GM18867 (cell line): Measurements from ENCODE around the gene WWC1.
"Not testable (repeated sequence)": the region's sequence is repeated elsewhere in the genome, so short reads cannot be mapped to it uniquely, and the experiment has no call there.

Experiments used
- ATAC-seq: cut with Tn5 transposase; IDR thresholded peaks from one replicate; pipeline ENCODE4 v1.9.1; 2021; ENCODE audit warnings: mild to moderate bottlenecking, moderate library complexity; ENCODE audit not compliant: unreplicated experiment

The WWC1 gene

GRCh38 chr5:168434001-168434400 is 142.6 kb downstream of the WWC1 start:
- no peak for ATAC-seq

- ATAC-seq: no peak
These were observed 143.4 kb downstream of the WWC1 start for GRCh38 chr5:168434746-168435321.

- not testable (repeated sequence) for ATAC-seq
These were observed 143.9 kb downstream of the WWC1 start for GRCh38 chr5:168435340-168435739.

GRCh38 chr5:168438349-168438748 is 146.9 kb downstream of the WWC1 start:
- no peak for ATAC-seq

- no peak for ATAC-seq
These were observed 152.1 kb downstream of the WWC1 start for GRCh38 chr5:168443533-168443932.

GRCh38 chr5:168443950-168444700 is 152.7 kb downstream of the WWC1 start:
- ATAC-seq: no peak

GRCh38 chr5:168446983-168447619 is 155.7 kb downstream of the WWC1 start:
- ATAC-seq: no peak

GRCh38 chr5:168447808-168448207 is 156.4 kb downstream of the WWC1 start:
- ATAC-seq: no peak

GRCh38 chr5:168449166-168449565 is 157.7 kb downstream of the WWC1 start:
- no peak for ATAC-seq

GRCh38 chr5:168451565-168451964 is 160.1 kb downstream of the WWC1 start:
- no peak for ATAC-seq

- ATAC-seq: no peak
These were observed 163.8 kb downstream of the WWC1 start for GRCh38 chr5:168455201-168455600.

GRCh38 chr5:168457542-168457941 is 166.1 kb downstream of the WWC1 start:
- ATAC-seq: no peak

GRCh38 chr5:168460606-168461005 is 169.2 kb downstream of the WWC1 start:
- no peak for ATAC-seq

- no peak for ATAC-seq
These were observed 171.6 kb downstream of the WWC1 start for GRCh38 chr5:168463081-168463480.

GRCh38 chr5:168464214-168464613 is 172.8 kb downstream of the WWC1 start:
- no peak for ATAC-seq

- ATAC-seq: no peak
These were observed 173.2 kb downstream of the WWC1 start for GRCh38 chr5:168464641-168465040.

GRCh38 chr5:168467755-168468330 is 176.4 kb downstream of the WWC1 start:
- no peak for ATAC-seq

- no peak for ATAC-seq
These were observed 177.4 kb downstream of the WWC1 start for GRCh38 chr5:168468836-168469235.

- ATAC-seq: no peak
These were observed 178.4 kb downstream of the WWC1 start for GRCh38 chr5:168469816-168470215.

GRCh38 chr5:168471785-168472184 is 180.3 kb downstream of the WWC1 start:
- ATAC-seq: no peak

GRCh38 chr5:168472329-168472728 is 180.9 kb downstream of the WWC1 start:
- ATAC-seq: no peak

- no peak for ATAC-seq
These were observed 182.9 kb downstream of the WWC1 start for GRCh38 chr5:168474319-168474718.
